Smooth muscle cell (in vitro differentiated cells): ENCODE results near the gene STXBP1. TPM values are rescaled to one million over a fixed set of nuclear protein-coding genes. Genes with fewer than 3 reads are reported as not detected.

Experiments
- DNase-seq: peaks from one replicate; lab custom pipeline; 2025; ENCODE audit not compliant: unreplicated experiment; lab: John Stamatoyannopoulos, UW
- H2AFZ ChIP-seq: fragments of 200-600 bp; sonication (generic); 2 replicates; pipeline ENCODE4 v1.6.0; 2016; ENCODE audit warnings: antibody characterized with exemption, low read depth, mild to moderate bottlenecking
- H3F3A ChIP-seq: fragments of 200-600 bp; sonication (generic); 2 replicates; pipeline ENCODE4 v1.6.0; 2017; ENCODE audit warnings: antibody characterized with exemption, low read depth
- H3K27ac ChIP-seq: fragments of 200-600 bp; sonication (generic); 2 replicates; pipeline ENCODE4 v1.5.1; 2016; ENCODE audit warnings: low read depth, mild to moderate bottlenecking
- H3K27me3 ChIP-seq: fragments of 200-600 bp; sonication (generic); 2 replicates; pipeline ENCODE4 v1.6.1; 2016; ENCODE audit warnings: low read depth, mild to moderate bottlenecking
- H3K36me3 ChIP-seq: fragments of 200-600 bp; sonication (generic); 2 replicates; pipeline ENCODE4 v1.5.1; 2016; ENCODE audit warnings: low read depth
- H3K4me1 ChIP-seq: fragments of 200-600 bp; sonication (generic); 2 replicates; pipeline ENCODE4 v1.5.1; 2016; ENCODE audit warnings: low read depth
- H3K4me2 ChIP-seq: fragments of 200-600 bp; sonication (generic); 2 replicates; pipeline ENCODE4 v1.6.0; 2016; ENCODE audit warnings: mild to moderate bottlenecking
- H3K4me3 ChIP-seq: fragments of 200-600 bp; sonication (generic); 2 replicates; pipeline ENCODE4 v1.5.1; 2016; ENCODE audit warnings: mild to moderate bottlenecking
- H3K79me2 ChIP-seq: fragments of 200-600 bp; sonication (generic); 2 replicates; pipeline ENCODE4 v1.6.0; 2016; ENCODE audit warnings: low read depth, mild to moderate bottlenecking
- H3K9ac ChIP-seq: fragments of 200-600 bp; sonication (generic); 2 replicates; pipeline ENCODE4 v1.6.0; 2016; ENCODE audit warnings: low read depth
- H3K9me3 ChIP-seq: fragments of 200-600 bp; sonication (generic); replicated peaks from 2 replicates; pipeline ENCODE4 v1.5.1; 2016; ENCODE audit warnings: low read depth
- H4K20me1 ChIP-seq: fragments of 200-600 bp; sonication (generic); 2 replicates; pipeline ENCODE4 v1.6.0; 2016; ENCODE audit warnings: low read depth
- CTCF ChIP-seq: fragments of 200-600 bp; sonication (generic); IDR thresholded peaks from 2 replicates; pipeline ENCODE4 v1.5.1; 2017; ENCODE audit warnings: borderline replicate concordance, mild to moderate bottlenecking, antibody characterized with exemption; ENCODE audit not compliant: insufficient read depth, poor library complexity, severe bottlenecking
- WGBS: methylation state at CpG from one replicate; pipeline ENCODE4 v1.1.7; 2016; ENCODE audit warnings: low lambda C conversion rate; 5-methylcytosine and 5-hydroxymethylcytosine counted together
- polyA plus RNA-seq: library from polyadenylated mRNA; unstranded; fragments of >200 nt; fragmentation: Nextera tagmentation; extraction: Ambion mirVana; gene quantifications from 2 replicates; pipeline ENCODE4 v1.2.1, GENCODE V29; 2016
- total RNA-seq: library from RNA; depleted of rRNA; stranded (reverse); fragments of >200 nt; gene quantifications from 2 replicates; pipeline ENCODE4 v1.2.3, GENCODE V29; 2014

Gene STXBP1
- total and polyA plus RNA-seq, 2 experiments from 2014 or later = 22.4 to 22.8 TPM

GRCh38 chr9:127563579-127563978, 48.5 kb upstream of the STXBP1 start:
- Histone ChIP-seq H3K36me3 (no peaks in the 10 kb centered on the region), H3K27ac (peak overlapping the region; percentile 98), H3F3A (peaks cover 47% of the 10 kb centered on the region), H3K9me3 (no peaks in the 10 kb centered on the region), H3K27me3 (no peaks in the 10 kb centered on the region), H4K20me1 (peaks cover 70% of the 10 kb centered on the region), H3K79me2 (peaks cover 85% of the 10 kb centered on the region), H2AFZ (no peak overlapping the region), H3K4me2 (peak overlapping the region; percentile 76), H3K4me1 (peaks cover 28% of the 10 kb centered on the region), H3K9ac (no peak overlapping the region), H3K4me3 (no peak overlapping the region)
- 88% methylated on average over 13 of the region's 13 CpGs for WGBS
- TF ChIP-seq CTCF = no peak
- no peak for DNase-seq

- peak overlapping the region; percentile 75 for H3K27ac ChIP-seq
- peaks cover 30% of the 10 kb centered on the region for H3K4me1 ChIP-seq
- H3K9me3 ChIP-seq = no peaks in the 10 kb centered on the region
These were observed 46.8 kb upstream of the STXBP1 start for GRCh38 chr9:127565231-127565630.

GRCh38 chr9:127566351-127567001, 45.6 kb upstream of the STXBP1 start:
- DNase-seq = no peak
- peaks cover 48% of the 10 kb centered on the region for H4K20me1 ChIP-seq
- H3F3A ChIP-seq = peaks cover 29% of the 10 kb centered on the region
- H3K27me3 ChIP-seq = no peaks in the 10 kb centered on the region
- H3K9me3 ChIP-seq = no peaks in the 10 kb centered on the region
- H3K4me1 ChIP-seq = peaks cover 30% of the 10 kb centered on the region
- H3K4me2 ChIP-seq = peak overlapping the region; percentile 92
- WGBS = 44% methylated on average over 11 of the region's 11 CpGs
- peaks cover 58% of the 10 kb centered on the region for H3K79me2 ChIP-seq
- peak overlapping the region; percentile 73 for H3K4me3 ChIP-seq
- peak overlapping the region; percentile 71 for H3K9ac ChIP-seq
- peak overlapping the region; percentile 75 for H3K27ac ChIP-seq
- TF ChIP-seq CTCF = no peak
- H2AFZ ChIP-seq = no peak overlapping the region
- H3K36me3 ChIP-seq = no peaks in the 10 kb centered on the region

More at GRCh38 chr9:127565231-127565630, 46.8 kb upstream of the STXBP1 start:
- TF ChIP-seq CTCF = no peak
- no peak overlapping the region for H3K4me3 ChIP-seq
- H3K36me3 ChIP-seq = no peaks in the 10 kb centered on the region
- H4K20me1 ChIP-seq = peaks cover 57% of the 10 kb centered on the region
- 95% methylated on average over 11 of the region's 11 CpGs for WGBS
- peaks cover 38% of the 10 kb centered on the region for H3F3A ChIP-seq
- no peak for DNase-seq
- H3K9ac ChIP-seq = no peak overlapping the region
- no peak overlapping the region for H2AFZ ChIP-seq
- H3K79me2 ChIP-seq = peaks cover 70% of the 10 kb centered on the region
- no peaks in the 10 kb centered on the region for H3K27me3 ChIP-seq
- H3K4me2 ChIP-seq = no peak overlapping the region

- peaks cover 48% of the 10 kb centered on the region for H4K20me1 ChIP-seq
These were observed 44.9 kb upstream of the STXBP1 start for GRCh38 chr9:127567035-127567729.

More at GRCh38 chr9:127567035-127567729, 44.9 kb upstream of the STXBP1 start:
- peak overlapping the region; percentile 92 for H3K4me2 ChIP-seq
- no peaks in the 10 kb centered on the region for H3K36me3 ChIP-seq
- no peaks in the 10 kb centered on the region for H3K9me3 ChIP-seq
- no peak overlapping the region for H2AFZ ChIP-seq
- H3K27me3 ChIP-seq = no peaks in the 10 kb centered on the region
- H3F3A ChIP-seq = peaks cover 28% of the 10 kb centered on the region
- peak; percentile 26 for DNase-seq
- peak overlapping the region; percentile 73 for H3K4me3 ChIP-seq
- no peak for TF ChIP-seq CTCF
- peaks cover 30% of the 10 kb centered on the region for H3K4me1 ChIP-seq
- H3K79me2 ChIP-seq = peaks cover 58% of the 10 kb centered on the region
- H3K27ac ChIP-seq = peak overlapping the region; percentile 75
- peak overlapping the region; percentile 71 for H3K9ac ChIP-seq
- WGBS = 12% methylated on average over 16 of the region's 16 CpGs
